Suppressor macrophage treated with lipopolysaccharide for 1 hour (primary cell): Measurements from ENCODE around the gene TMEM178A.
"Not testable (repeated sequence)": the region's sequence is repeated elsewhere in the genome, so short reads cannot be mapped to it uniquely, and the experiment has no call there.

Source experiments
- DNase-seq, 3 donors: peaks; one replicate each; pipeline ENCODE4 v3.0.0-alpha.2; 2020 to 2022

Gene TMEM178A

GRCh38 chr2:39718483-39718882 is 52.8 kb downstream of the TMEM178A start:
- DNase-seq, result no peak

- no peak for DNase-seq
Observed at GRCh38 chr2:39719317-39719716, 53.6 kb downstream of the TMEM178A start.

GRCh38 chr2:39720970-39721369 is 55.3 kb downstream of the TMEM178A start:
- DNase-seq, result no peak

- no peak for DNase-seq
Observed at GRCh38 chr2:39723497-39723896, 57.8 kb downstream of the TMEM178A start.

GRCh38 chr2:39723946-39724827 is 58.5 kb downstream of the TMEM178A start:
- DNase-seq, result no peak

- no peak for DNase-seq
Observed at GRCh38 chr2:39724828-39725144, 59.1 kb downstream of the TMEM178A start.

- no peak for DNase-seq
Observed at GRCh38 chr2:39725401-39725800, 59.7 kb downstream of the TMEM178A start.

- not testable (repeated sequence) for DNase-seq
Observed at GRCh38 chr2:39728085-39728484, 62.4 kb downstream of the TMEM178A start.

GRCh38 chr2:39728941-39729351 is 63.2 kb downstream of the TMEM178A start:
- DNase-seq, result peak; percentile 27 to 60 (median 54)

- DNase-seq, result no peak
Observed at GRCh38 chr2:39730276-39730675, 64.6 kb downstream of the TMEM178A start.

GRCh38 chr2:39730685-39731302 is 65.1 kb downstream of the TMEM178A start:
- DNase-seq, result peak; percentile 22 to 52 (median 42)

GRCh38 chr2:39731546-39731945 is 65.8 kb downstream of the TMEM178A start:
- DNase-seq, result no peak

GRCh38 chr2:39732482-39732881 is 66.8 kb downstream of the TMEM178A start:
- no peak for DNase-seq

GRCh38 chr2:39733070-39733674 is 67.5 kb downstream of the TMEM178A start:
- DNase-seq, result peak; percentile 62 to 64 (median 63)

GRCh38 chr2:39734445-39734844 is 68.7 kb downstream of the TMEM178A start:
- no peak for DNase-seq

GRCh38 chr2:39735648-39736047 is 69.9 kb downstream of the TMEM178A start:
- DNase-seq, result no peak

GRCh38 chr2:39736640-39737039 is 70.9 kb downstream of the TMEM178A start:
- no peak for DNase-seq

- DNase-seq, result peak; percentile 52 to 60 (median 57)
Observed at GRCh38 chr2:39737661-39738060, 71.9 kb downstream of the TMEM178A start.

GRCh38 chr2:39738936-39739335 is 73.2 kb downstream of the TMEM178A start:
- DNase-seq, result no peak

GRCh38 chr2:39739386-39739785 is 73.7 kb downstream of the TMEM178A start:
- peak; percentile 20 to 48 (median 28) for DNase-seq

- no peak for DNase-seq
Observed at GRCh38 chr2:39741871-39742270, 76.2 kb downstream of the TMEM178A start.

GRCh38 chr2:39743269-39743776 is 77.6 kb downstream of the TMEM178A start:
- DNase-seq, result no peak

GRCh38 chr2:39755466-39755865 is 89.7 kb downstream of the TMEM178A start:
- no peak for DNase-seq

GRCh38 chr2:39757156-39757555 is 91.4 kb downstream of the TMEM178A start:
- DNase-seq, result no peak
